Panc1 (cell line): ENCODE measurements around the gene E2F1.
"Not testable (repeated sequence)": the region's sequence is repeated elsewhere in the genome, so short reads cannot be mapped to it uniquely, and the experiment has no call there.

ENCODE experiments used
- POLR2AphosphoS5 ChIP-seq: IDR thresholded peaks from 2 replicates; pipeline ENCODE4 v1.6.1; 2012; ENCODE audit warnings: mild to moderate bottlenecking, low read depth, low read length, moderate library complexity
- TCF7L2 ChIP-seq: IDR thresholded peaks from 2 replicates; pipeline ENCODE4 v1.6.1; 2011; ENCODE audit warnings: mild to moderate bottlenecking, low read depth, low read length, inconsistent platforms
- TF ChIP-seq, protein P1 (sequence below): fragments of 450-650 bp; IDR thresholded peaks from 2 replicates; pipeline ENCODE4 v1.5.1; 2017; ENCODE audit warnings: mild to moderate bottlenecking
- TF ChIP-seq, protein P2 (sequence below), 2 experiments: IDR thresholded peaks; 2 replicates each; pipeline ENCODE4 v1.6.1; 2011 to 2012; ENCODE audit warnings: low read depth in 2 of 2, control low read depth in 1 of 2, low read length in 1 of 2, mild to moderate bottlenecking in 1 of 2, moderate library complexity in 1 of 2; ENCODE audit not compliant: insufficient read depth in 1 of 2

DNA sequence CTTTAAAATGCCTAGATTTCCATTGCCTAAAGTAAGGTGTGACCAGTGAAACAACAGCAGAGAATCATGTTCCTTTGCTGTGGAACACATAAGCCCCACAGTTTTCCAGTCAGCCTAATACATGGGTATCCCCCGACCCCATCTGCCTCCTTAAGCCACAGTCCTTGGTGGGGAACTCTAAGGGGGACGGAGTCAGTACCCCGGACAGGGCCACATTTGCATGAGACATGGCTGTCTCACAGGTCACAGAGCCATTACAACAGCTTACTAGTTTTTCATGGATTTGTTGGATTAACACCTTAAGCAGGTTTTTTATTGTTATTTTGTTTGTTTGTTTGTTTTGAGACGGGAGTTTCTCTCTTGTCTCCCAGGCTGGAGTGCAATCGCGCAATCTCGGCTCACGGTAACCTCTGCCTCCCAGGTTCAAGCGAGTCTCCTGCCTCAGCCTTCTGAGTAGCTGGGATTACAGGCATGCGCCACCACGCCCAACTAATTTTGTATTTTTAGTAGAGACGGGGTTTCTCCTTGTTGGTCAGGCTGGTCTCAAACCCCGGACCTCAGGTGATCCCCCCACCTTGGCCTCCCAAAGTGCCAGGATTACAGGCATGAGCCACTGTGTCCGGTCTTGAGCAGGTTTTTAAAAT, 39.1 kb downstream of the E2F1 start:
- TF ChIP-seq, protein P1, sequence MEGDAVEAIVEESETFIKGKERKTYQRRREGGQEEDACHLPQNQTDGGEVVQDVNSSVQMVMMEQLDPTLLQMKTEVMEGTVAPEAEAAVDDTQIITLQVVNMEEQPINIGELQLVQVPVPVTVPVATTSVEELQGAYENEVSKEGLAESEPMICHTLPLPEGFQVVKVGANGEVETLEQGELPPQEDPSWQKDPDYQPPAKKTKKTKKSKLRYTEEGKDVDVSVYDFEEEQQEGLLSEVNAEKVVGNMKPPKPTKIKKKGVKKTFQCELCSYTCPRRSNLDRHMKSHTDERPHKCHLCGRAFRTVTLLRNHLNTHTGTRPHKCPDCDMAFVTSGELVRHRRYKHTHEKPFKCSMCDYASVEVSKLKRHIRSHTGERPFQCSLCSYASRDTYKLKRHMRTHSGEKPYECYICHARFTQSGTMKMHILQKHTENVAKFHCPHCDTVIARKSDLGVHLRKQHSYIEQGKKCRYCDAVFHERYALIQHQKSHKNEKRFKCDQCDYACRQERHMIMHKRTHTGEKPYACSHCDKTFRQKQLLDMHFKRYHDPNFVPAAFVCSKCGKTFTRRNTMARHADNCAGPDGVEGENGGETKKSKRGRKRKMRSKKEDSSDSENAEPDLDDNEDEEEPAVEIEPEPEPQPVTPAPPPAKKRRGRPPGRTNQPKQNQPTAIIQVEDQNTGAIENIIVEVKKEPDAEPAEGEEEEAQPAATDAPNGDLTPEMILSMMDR = not testable (repeated sequence)
- TF ChIP-seq POLR2AphosphoS5, TCF7L2: not testable (repeated sequence)
- TF ChIP-seq, protein P2, sequence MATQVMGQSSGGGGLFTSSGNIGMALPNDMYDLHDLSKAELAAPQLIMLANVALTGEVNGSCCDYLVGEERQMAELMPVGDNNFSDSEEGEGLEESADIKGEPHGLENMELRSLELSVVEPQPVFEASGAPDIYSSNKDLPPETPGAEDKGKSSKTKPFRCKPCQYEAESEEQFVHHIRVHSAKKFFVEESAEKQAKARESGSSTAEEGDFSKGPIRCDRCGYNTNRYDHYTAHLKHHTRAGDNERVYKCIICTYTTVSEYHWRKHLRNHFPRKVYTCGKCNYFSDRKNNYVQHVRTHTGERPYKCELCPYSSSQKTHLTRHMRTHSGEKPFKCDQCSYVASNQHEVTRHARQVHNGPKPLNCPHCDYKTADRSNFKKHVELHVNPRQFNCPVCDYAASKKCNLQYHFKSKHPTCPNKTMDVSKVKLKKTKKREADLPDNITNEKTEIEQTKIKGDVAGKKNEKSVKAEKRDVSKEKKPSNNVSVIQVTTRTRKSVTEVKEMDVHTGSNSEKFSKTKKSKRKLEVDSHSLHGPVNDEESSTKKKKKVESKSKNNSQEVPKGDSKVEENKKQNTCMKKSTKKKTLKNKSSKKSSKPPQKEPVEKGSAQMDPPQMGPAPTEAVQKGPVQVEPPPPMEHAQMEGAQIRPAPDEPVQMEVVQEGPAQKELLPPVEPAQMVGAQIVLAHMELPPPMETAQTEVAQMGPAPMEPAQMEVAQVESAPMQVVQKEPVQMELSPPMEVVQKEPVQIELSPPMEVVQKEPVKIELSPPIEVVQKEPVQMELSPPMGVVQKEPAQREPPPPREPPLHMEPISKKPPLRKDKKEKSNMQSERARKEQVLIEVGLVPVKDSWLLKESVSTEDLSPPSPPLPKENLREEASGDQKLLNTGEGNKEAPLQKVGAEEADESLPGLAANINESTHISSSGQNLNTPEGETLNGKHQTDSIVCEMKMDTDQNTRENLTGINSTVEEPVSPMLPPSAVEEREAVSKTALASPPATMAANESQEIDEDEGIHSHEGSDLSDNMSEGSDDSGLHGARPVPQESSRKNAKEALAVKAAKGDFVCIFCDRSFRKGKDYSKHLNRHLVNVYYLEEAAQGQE (IDR thresholded peaks at IDR 0.05; ENCODE audit: insufficient read depth in 1 of 2, low read depth in 2 of 2, low read length in 1 of 2) = peak; percentile 79 to 84
